Cardiac muscle cell (in vitro differentiated cells and primary cell): Measurements from ENCODE around the gene PNPLA2. TPM values are rescaled to one million over a fixed set of nuclear protein-coding genes. Genes with fewer than 3 reads are reported as not detected.

ENCODE experiments used
- DNase-seq, 2 donors: peaks; one replicate each; pipeline versions ENCODE4 v3.0.0 to v3.0.0-alpha.2; 2010 to 2017; ENCODE audit warnings: low read depth in 1 of 2, low spot score in 1 of 2
- H3K27ac ChIP-seq: fragments of 200-600 bp; sonication (generic); 2 replicates; pipeline ENCODE4 v1.5.1; 2016
- H3K27me3 ChIP-seq: fragments of 200-600 bp; sonication (generic); 2 replicates; pipeline ENCODE4 v1.6.0; 2016; ENCODE audit warnings: control low read depth
- H3K36me3 ChIP-seq: fragments of 200-600 bp; sonication (generic); 2 replicates; pipeline ENCODE4 v1.5.1; 2016; ENCODE audit warnings: control low read depth
- H3K4me1 ChIP-seq: fragments of 200-600 bp; sonication (generic); 2 replicates; pipeline ENCODE4 v1.8.1; 2017; ENCODE audit warnings: low read depth, mild to moderate bottlenecking, mixed run types
- H3K4me3 ChIP-seq: fragments of 200-600 bp; sonication (generic); 2 replicates; pipeline ENCODE4 v1.5.1; 2016; ENCODE audit warnings: mild to moderate bottlenecking
- H3K9me3 ChIP-seq: fragments of 200-600 bp; sonication (generic); 2 replicates; pipeline ENCODE4 v1.5.1; 2017; ENCODE audit warnings: low read depth, mild to moderate bottlenecking, control low read depth
- polyA plus RNA-seq: library from polyadenylated mRNA; unstranded; fragments of >200 nt; fragmentation: Nextera tagmentation; extraction: Ambion mirVana; gene quantifications from 2 replicates; pipeline ENCODE4 v1.2.1, GENCODE V29; 2016
- total RNA-seq: library from RNA; depleted of rRNA; stranded (reverse); fragments of >200 nt; gene quantifications from 2 replicates; pipeline ENCODE4 v1.2.3, GENCODE V29; 2016
- TF ChIP-seq, protein P1 (sequence below): IDR thresholded peaks from 2 replicates; pipeline ENCODE4 v1.5.1; 2012; ENCODE audit warnings: low read depth, mild to moderate bottlenecking, low read length

PNPLA2 gene
- total and polyA plus RNA-seq, 2 experiments from 2014 or later: 81.6 to 99.9 TPM

DNA sequence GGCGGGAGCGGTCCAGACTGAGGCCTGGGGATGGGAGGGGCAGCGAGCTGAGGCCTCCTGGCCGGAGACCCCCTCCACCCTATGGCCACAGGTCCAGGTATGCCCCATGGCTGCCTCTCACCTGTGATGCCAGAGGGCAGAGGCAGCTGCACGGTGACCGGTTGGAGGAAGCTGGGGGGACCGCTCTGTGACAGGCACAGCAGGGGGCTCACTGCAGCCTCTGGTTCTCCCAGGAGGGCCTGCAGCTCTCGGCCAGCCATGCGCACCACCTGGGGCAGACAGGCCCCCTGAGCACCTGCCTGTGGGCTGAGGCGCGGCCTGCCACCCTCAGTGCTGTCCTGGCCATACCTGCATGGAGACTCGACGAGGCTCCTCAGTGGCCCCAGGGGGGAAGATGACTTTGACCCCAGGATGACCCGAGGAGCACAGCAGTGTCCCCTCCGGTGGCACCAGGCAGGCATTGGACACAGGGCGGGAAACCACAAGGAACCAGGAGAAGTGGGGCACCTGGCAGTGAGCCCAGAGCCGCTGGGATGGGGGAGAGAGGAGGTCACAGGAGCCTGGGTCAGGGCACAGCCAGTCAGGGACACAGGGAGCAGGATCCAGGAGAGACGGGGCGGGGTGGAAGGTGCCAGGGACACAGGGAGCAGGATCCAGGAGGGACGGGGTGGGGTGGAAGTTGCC lies 17.5 kb upstream of the PNPLA2 start:
- no peak overlapping the region for H3K4me3 ChIP-seq
- H3K4me1 ChIP-seq: peaks cover 13% of the 10 kb centered on the region
- no peaks in the 10 kb centered on the region for H3K27me3 ChIP-seq
- no peak for DNase-seq
- TF ChIP-seq, protein P1, sequence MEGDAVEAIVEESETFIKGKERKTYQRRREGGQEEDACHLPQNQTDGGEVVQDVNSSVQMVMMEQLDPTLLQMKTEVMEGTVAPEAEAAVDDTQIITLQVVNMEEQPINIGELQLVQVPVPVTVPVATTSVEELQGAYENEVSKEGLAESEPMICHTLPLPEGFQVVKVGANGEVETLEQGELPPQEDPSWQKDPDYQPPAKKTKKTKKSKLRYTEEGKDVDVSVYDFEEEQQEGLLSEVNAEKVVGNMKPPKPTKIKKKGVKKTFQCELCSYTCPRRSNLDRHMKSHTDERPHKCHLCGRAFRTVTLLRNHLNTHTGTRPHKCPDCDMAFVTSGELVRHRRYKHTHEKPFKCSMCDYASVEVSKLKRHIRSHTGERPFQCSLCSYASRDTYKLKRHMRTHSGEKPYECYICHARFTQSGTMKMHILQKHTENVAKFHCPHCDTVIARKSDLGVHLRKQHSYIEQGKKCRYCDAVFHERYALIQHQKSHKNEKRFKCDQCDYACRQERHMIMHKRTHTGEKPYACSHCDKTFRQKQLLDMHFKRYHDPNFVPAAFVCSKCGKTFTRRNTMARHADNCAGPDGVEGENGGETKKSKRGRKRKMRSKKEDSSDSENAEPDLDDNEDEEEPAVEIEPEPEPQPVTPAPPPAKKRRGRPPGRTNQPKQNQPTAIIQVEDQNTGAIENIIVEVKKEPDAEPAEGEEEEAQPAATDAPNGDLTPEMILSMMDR: no peak
- H3K27ac ChIP-seq: no peak overlapping the region
- no peaks in the 10 kb centered on the region for H3K9me3 ChIP-seq
- no peaks in the 10 kb centered on the region for H3K36me3 ChIP-seq

DNA sequence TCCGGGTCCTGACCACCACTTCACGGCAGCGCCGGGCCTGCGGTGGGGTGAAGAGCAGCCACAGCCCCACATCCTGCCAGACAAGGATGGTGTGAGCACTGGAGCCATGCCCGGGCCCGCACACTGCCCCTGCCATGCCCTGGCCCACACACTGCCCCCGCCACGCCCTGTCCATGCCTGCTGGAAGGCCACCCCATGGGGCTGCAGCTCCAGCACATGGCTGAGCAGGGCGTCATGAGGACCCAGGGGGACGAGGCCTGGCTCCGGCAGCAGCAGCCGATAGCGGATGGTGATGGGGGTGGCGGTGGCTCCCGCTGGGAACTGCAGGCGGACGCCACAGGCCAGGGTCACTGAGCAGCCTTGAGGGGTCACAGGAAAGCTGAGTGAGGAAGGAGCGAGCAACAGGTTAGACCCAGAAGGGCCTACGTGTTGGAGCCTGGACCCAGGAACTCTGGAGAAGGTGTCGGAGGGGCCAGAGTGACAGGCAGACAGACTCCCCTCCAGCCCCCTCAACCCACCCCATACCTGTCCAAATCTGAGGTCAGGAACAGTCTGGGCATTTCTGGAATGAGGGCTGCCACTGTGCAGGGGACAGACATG lies 16.6 kb upstream of the PNPLA2 start:
- TF ChIP-seq, protein P1: no peak
- no peak for DNase-seq

DNA sequence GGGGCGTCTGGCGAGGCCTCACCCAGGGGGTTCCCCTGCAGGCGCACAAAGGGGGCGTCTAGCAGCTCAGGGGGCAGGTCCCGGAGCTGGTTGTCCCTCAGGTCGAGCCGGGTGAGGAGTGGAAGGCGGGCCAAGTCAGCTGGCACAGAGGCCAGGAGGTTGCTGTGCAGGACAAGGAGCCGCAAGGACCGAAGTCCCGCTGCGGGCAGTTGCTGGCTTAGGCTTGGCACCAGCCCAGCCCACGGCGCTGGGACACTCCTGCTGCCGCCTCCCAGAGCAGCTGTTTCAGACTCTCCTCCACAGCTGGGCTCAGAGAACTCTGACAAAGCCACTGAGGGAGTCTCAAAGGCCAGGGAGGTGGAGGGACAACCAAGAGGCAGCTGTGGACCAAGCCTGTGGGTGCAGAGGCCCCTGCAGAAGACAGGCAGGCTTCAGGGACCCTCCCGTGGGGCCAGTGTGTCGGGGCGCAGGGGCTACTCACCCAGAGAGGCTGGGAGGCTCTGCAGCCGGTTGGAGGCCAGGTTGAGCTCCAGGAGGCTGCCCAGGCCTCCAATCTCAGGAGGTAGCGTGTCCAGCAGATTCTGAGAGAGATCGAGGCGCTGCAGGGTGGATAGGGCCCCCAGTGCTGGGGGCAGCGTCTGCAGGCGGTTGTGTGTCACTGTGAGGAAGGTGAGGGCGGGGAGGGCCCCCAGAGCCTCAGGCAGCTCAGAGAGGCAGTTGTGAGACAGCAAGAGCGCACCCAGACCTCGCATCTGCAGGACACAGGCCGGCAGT lies 15.8 kb upstream of the PNPLA2 start:
- DNase-seq: no peak
- H3K4me3 ChIP-seq: no peak overlapping the region
- H3K9me3 ChIP-seq: no peaks in the 10 kb centered on the region
- H3K27me3 ChIP-seq: no peaks in the 10 kb centered on the region
- H3K27ac ChIP-seq: no peak overlapping the region
- peaks cover 4% of the 10 kb centered on the region for H3K4me1 ChIP-seq
- no peaks in the 10 kb centered on the region for H3K36me3 ChIP-seq
- TF ChIP-seq, protein P1: no peak

More for the DNA sequence above, 16.6 kb upstream of the PNPLA2 start:
- Histone ChIP-seq H3K9me3 (no peaks in the 10 kb centered on the region), H3K4me3 (no peak overlapping the region), H3K4me1 (peaks cover 4% of the 10 kb centered on the region), H3K27me3 (no peaks in the 10 kb centered on the region), H3K27ac (no peak overlapping the region), H3K36me3 (no peaks in the 10 kb centered on the region)

DNA sequence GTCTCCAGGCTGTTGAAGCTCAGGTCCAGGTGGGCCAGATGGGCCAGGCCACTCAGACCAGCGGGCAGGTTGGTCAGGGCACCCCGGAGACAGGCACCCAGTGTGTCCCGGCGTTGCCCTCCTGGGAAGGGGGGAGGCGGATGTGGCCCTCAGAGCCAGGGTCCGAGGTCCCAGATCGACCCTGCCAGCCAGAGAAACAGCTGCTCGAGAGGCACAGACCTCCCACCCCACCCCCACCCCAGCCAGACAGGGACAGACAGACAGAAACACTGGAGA lies 15.3 kb upstream of the PNPLA2 start:
- Histone ChIP-seq H3K36me3 (no peaks in the 10 kb centered on the region), H3K27me3 (no peaks in the 10 kb centered on the region), H3K27ac (no peak overlapping the region), H3K9me3 (no peaks in the 10 kb centered on the region), H3K4me3 (no peak overlapping the region), H3K4me1 (peaks cover 8% of the 10 kb centered on the region)
- no peak for DNase-seq
- TF ChIP-seq, protein P1: no peak

DNA sequence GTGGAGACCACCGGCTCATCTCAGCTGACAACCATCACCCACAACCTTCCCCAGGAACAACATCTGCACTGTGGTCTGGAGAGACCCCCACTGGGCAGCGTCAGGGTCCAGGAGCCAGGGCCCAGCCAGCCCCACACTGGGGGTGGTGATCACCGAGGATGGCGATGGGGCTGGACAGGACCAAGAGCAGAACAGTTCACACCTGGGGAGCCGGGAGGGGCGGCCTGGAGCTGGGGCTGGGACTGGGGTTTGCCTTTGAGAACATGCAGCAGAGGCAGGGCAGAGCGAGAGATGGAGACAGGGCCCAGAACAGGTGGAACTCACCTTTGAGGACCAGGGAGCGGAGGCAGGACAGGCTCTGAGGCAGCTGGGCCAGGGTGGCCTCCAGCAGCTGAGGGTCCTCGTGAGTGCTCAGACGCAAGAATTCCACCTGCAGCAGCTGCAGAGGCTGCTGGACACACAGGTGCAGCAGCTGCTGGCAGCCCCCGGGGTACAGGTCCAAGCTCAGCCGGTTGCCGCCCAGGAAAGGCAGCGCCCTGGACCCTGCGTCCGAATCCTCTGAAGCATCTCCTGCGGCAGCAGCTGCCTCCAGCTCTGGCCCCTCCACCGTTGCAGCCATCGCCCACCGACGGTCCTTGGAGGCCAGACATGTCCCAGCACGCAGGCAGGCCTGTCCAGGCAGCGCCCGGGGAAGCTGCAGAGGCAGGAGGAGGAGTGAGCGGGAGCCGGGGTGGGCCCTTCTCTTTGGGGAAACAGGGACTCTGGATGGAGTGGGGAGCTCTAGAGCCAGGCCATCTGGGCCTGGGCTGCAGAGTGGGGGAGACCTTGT lies 14.7 kb upstream of the PNPLA2 start:
- TF ChIP-seq, protein P1: no peak
- Histone ChIP-seq H3K9me3 (no peaks in the 10 kb centered on the region), H3K36me3 (no peaks in the 10 kb centered on the region), H3K4me1 (peaks cover 12% of the 10 kb centered on the region), H3K27ac (no peak overlapping the region), H3K4me3 (peak overlapping the region; percentile 54), H3K27me3 (no peaks in the 10 kb centered on the region)
- DNase-seq: no peak
